GM12878 (cell line): ENCODE data around the gene ELAC1. TPM values are rescaled to one million over a fixed set of nuclear protein-coding genes. Genes with fewer than 3 reads are reported as not detected.

Source experiments
- ATF3 ChIP-seq: IDR thresholded peaks from 2 replicates; pipeline ENCODE4 v1.6.1; 2011; ENCODE audit warnings: low read depth, mild to moderate bottlenecking, low read length, moderate library complexity, borderline replicate concordance; ENCODE audit errors: extremely low read depth
- BCLAF1 ChIP-seq: fragments of 450-650 bp; IDR thresholded peaks from 2 replicates; pipeline ENCODE4 v1.6.1; 2017; ENCODE audit warnings: antibody characterized with exemption, mild to moderate bottlenecking, moderate library complexity
- CBX5 ChIP-seq: sonication (generic); IDR thresholded peaks from 2 replicates; pipeline ENCODE4 v1.6.1; 2016; ENCODE audit warnings: low read depth, moderate library complexity, mild to moderate bottlenecking, inconsistent platforms
- CREB1 ChIP-seq: IDR thresholded peaks from 2 replicates; pipeline ENCODE4 v1.6.1; 2012; ENCODE audit warnings: low read depth, mild to moderate bottlenecking, inconsistent platforms
- E4F1 ChIP-seq: fragments of 450-650 bp; IDR thresholded peaks from 2 replicates; pipeline ENCODE4 v1.6.1; 2018; ENCODE audit warnings: borderline replicate concordance, mild to moderate bottlenecking; ENCODE audit not compliant: partially characterized antibody
- FOS ChIP-seq: IDR thresholded peaks from 3 replicates; pipeline ENCODE4 v1.6.1; 2011; ENCODE audit warnings: borderline replicate concordance; ENCODE audit not compliant: insufficient read length; ENCODE audit errors: extremely low read depth
- HDGF ChIP-seq: fragments of 450-650 bp; IDR thresholded peaks from 2 replicates; pipeline ENCODE4 v1.6.1; 2016; ENCODE audit warnings: antibody characterized with exemption
- HSF1 ChIP-seq: fragments of 150-350 bp; IDR thresholded peaks from 2 replicates; pipeline ENCODE4 v1.6.1; 2014; ENCODE audit warnings: mild to moderate bottlenecking, low read depth, low read length
- KAT2A ChIP-seq: conservative IDR thresholded peaks from 2 replicates; pipeline ENCODE4 v1.6.1; 2011; ENCODE audit warnings: low read depth, low read length; ENCODE audit not compliant: control insufficient read depth
- MTA3 ChIP-seq: IDR thresholded peaks from 2 replicates; pipeline ENCODE4 v1.6.1; 2012; ENCODE audit warnings: low read length, inconsistent platforms, borderline replicate concordance
- PKNOX1 ChIP-seq: fragments of 450-650 bp; IDR thresholded peaks from 2 replicates; pipeline ENCODE4 v1.6.1; 2016; ENCODE audit warnings: mild to moderate bottlenecking
- SUPT20H ChIP-seq: IDR thresholded peaks from 2 replicates; pipeline ENCODE4 v1.6.1; 2011; ENCODE audit warnings: low read depth, mild to moderate bottlenecking, low read length, moderate library complexity, borderline replicate concordance; ENCODE audit not compliant: control insufficient read depth
- USF2 ChIP-seq: IDR thresholded peaks from 2 replicates; pipeline ENCODE4 v1.6.1; 2011; ENCODE audit warnings: low read depth, low read length, improper control_type of control experiment, borderline replicate concordance
- ZNF24 ChIP-seq: fragments of 450-650 bp; IDR thresholded peaks from 2 replicates; pipeline ENCODE4 v1.6.1; 2017; ENCODE audit warnings: antibody characterized with exemption, mild to moderate bottlenecking
- ZNF384 ChIP-seq: IDR thresholded peaks from 2 replicates; pipeline ENCODE4 v1.6.1; 2012; ENCODE audit warnings: low read depth, mild to moderate bottlenecking, low read length, improper control_type of control experiment, borderline replicate concordance
- ZSCAN29 ChIP-seq: fragments of 450-650 bp; IDR thresholded peaks from 2 replicates; pipeline ENCODE4 v1.6.1; 2017; ENCODE audit warnings: mild to moderate bottlenecking, moderate library complexity
- ZZZ3 ChIP-seq: IDR thresholded peaks from 2 replicates; pipeline ENCODE4 v1.6.1; 2011; ENCODE audit warnings: low read depth; ENCODE audit not compliant: control insufficient read depth, insufficient read length
- polyA plus RNA-seq, 11 experiments: library from polyadenylated mRNA; depleted of rRNA in 4 of 11; unstranded in 6 of 11; stranded (reverse) in 5 of 11; fragments of >200 nt; fragmentation: Nextera tagmentation in 4 of 11; fragmentation: Illumina TruSeq in 1 of 11; extraction: Ambion mirVana in 4 of 11; extraction: Trizol in 1 of 11; gene quantifications; 1 replicate in 1 of 11; 2 replicates in 10 of 11; pipeline versions ENCODE4 v1.2.1 to v1.2.3, GENCODE V29; 2011 to 2016; ENCODE audit warnings: inconsistent platforms in 2 of 11, missing spikeins in 2 of 11, low read depth in 1 of 11
- total RNA-seq, 4 experiments: library from RNA; depleted of rRNA in 3 of 4; stranded (reverse); fragments of >200 nt in 3 of 4; fragmentation: Illumina TruSeq in 1 of 4; extraction: Trizol in 1 of 4; gene quantifications; 2 replicates each; pipeline versions ENCODE4 v1.2.1 to v1.2.3, GENCODE V29; 2013 to 2021

The ELAC1 gene
- total and polyA plus RNA-seq, 10 of the 15 experiments (the other 5 are each of a cell fraction or from before 2014, with no cell fraction given), result 4.9 to 23.0 (median 9.8) TPM

GRCh38 chr18:50967714-50968661, at the start of gene ELAC1 (continued):
- TF ChIP-seq BCLAF1 (0 out of 2 replicates have a peak, but pooled peaks have one; percentile 34), E4F1 (peak; percentile 42), KAT2A (no peak), ZZZ3 (no peak), ATF3 (no peak), ZNF24 (peak; percentile 69; the same call in 1 of the 2 replicates), ZSCAN29 (0 out of 2 replicates have a peak, but pooled peaks have one; percentile 57), CBX5 (peak; percentile 75; the same call in 1 of the 2 replicates), USF2 (no peak), SUPT20H (no peak), CREB1 (no peak), HSF1 (no peak), HDGF (no peak), MTA3 (no peak), FOS (no peak), ZNF384 (no peak), PKNOX1 (no peak; the same call in 1 of the 2 replicates)
